Activated B cell treated with CpG ODN at 0.5 μM for 24 hours (primary cell): ENCODE results near the gene OSBPL8. TPM values are rescaled to one million over a fixed set of nuclear protein-coding genes. Genes with fewer than 3 reads are reported as not detected.

Source experiments
- ATAC-seq: fragments of 200-7000 bp; cut with Tn5 transposase; one replicate; pipeline ENCODE4 v1.10.0; 2021; ENCODE audit warnings: low read depth, mild to moderate bottlenecking, moderate library complexity
- CTCF ChIA-PET: fragments of 350-600 bp; sonication (Branson Sonifier 250); formaldehyde crosslinking; loops from one replicate; lab custom pipeline; 2021; ENCODE audit warnings: antibody characterized with exemption; lab: Charles Lee
- POLR2A ChIA-PET: fragments of 350-600 bp; sonication (Branson Sonifier 250); formaldehyde crosslinking; loops from one replicate; lab custom pipeline; 2021; ENCODE audit warnings: antibody characterized with exemption; lab: Charles Lee
- DNase-seq: peaks from one replicate; pipeline ENCODE4 v3.0.0; 2022
- H3K27ac Mint-ChIP-seq: one replicate; pipeline ENCODE4 v1.8.0; 2020; ENCODE audit warnings: mixed read lengths
- H3K27me3 Mint-ChIP-seq: one replicate; pipeline ENCODE4 v1.8.0; 2021; ENCODE audit warnings: mixed read lengths
- H3K36me3 Mint-ChIP-seq: one replicate; pipeline ENCODE4 v1.8.0; 2021; ENCODE audit warnings: low read depth, mixed read lengths
- H3K4me1 Mint-ChIP-seq: one replicate; pipeline ENCODE4 v1.8.0; 2021; ENCODE audit warnings: mixed read lengths
- H3K4me3 Mint-ChIP-seq: one replicate; pipeline ENCODE4 v1.8.0; 2020; ENCODE audit warnings: mild to moderate bottlenecking, mixed read lengths
- H3K9me3 Mint-ChIP-seq: one replicate; pipeline ENCODE4 v1.8.0; 2020; ENCODE audit warnings: mixed read lengths
- intact Hi-C: fragments of 100-400 bp; cut with micrococcal nuclease; formaldehyde crosslinking; loops from one replicate; pipeline ENCODE4 v1.15.1; 2024
- total RNA-seq: library from RNA; stranded (reverse); gene quantifications from 2 replicates; pipeline ENCODE4 v1.2.3, GENCODE V29; 2022
- TF ChIP-seq, protein P1 (sequence below): fragments of 200-600 bp; IDR thresholded peaks from one replicate; pipeline ENCODE4 v1.8.0; 2022; ENCODE audit warnings: antibody characterized with exemption, mild to moderate bottlenecking

The OSBPL8 gene
- total RNA-seq, 1 donor from 2014 or later: 79.6 TPM

DNA sequence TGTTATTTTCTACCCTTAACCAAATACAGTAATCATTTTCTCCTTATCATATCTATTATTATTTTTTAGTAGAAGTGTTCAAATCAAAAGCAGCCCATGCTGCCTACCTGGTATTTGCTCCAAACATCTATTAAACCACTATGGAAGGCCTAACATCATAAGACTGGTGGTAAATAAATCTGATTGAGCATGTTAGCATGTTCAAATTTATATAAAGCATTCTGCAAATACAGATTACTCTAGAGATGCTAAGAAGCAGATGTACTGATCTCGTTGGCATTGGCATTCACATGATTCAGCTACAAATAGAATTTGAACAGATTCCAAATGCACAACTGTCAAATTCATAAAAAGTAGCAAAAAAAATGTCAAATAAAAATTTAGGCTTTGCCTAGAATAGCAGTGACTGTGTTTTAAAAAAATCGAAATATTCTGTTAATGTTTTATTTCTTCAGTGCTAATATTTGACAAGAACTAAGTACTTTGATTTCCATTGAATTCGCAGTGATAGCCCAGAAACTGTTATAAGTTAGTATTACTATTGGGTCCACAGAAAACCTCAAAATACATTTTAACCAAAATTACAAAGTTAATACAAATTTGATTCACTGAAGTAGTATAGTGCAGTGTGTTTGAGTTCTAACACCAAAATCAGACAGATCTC is 9.4 kb upstream of the OSBPL8 start:
- intact Hi-C loops: no loop called here
- H3K4me3 Mint-ChIP-seq: no peak overlapping the region
- POLR2A ChIA-PET: no interaction called here
- no peak overlapping the region for H3K27ac Mint-ChIP-seq
- H3K4me1 Mint-ChIP-seq: peaks cover 6% of the 10 kb centered on the region
- H3K36me3 Mint-ChIP-seq: no peaks in the 10 kb centered on the region
- CTCF ChIA-PET: interaction anchor here (1.4 kb wide), 1 partner anchor 18 kb away, joined by 4 read pairs; no protein-coding TSS in a partner anchor
- DNase-seq (no peak), ATAC-seq (no peak)
- H3K9me3 Mint-ChIP-seq: peaks cover under 1% of the 10 kb centered on the region
- TF ChIP-seq, protein P1, sequence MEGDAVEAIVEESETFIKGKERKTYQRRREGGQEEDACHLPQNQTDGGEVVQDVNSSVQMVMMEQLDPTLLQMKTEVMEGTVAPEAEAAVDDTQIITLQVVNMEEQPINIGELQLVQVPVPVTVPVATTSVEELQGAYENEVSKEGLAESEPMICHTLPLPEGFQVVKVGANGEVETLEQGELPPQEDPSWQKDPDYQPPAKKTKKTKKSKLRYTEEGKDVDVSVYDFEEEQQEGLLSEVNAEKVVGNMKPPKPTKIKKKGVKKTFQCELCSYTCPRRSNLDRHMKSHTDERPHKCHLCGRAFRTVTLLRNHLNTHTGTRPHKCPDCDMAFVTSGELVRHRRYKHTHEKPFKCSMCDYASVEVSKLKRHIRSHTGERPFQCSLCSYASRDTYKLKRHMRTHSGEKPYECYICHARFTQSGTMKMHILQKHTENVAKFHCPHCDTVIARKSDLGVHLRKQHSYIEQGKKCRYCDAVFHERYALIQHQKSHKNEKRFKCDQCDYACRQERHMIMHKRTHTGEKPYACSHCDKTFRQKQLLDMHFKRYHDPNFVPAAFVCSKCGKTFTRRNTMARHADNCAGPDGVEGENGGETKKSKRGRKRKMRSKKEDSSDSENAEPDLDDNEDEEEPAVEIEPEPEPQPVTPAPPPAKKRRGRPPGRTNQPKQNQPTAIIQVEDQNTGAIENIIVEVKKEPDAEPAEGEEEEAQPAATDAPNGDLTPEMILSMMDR: no peak
- no peaks in the 10 kb centered on the region for H3K27me3 Mint-ChIP-seq

DNA sequence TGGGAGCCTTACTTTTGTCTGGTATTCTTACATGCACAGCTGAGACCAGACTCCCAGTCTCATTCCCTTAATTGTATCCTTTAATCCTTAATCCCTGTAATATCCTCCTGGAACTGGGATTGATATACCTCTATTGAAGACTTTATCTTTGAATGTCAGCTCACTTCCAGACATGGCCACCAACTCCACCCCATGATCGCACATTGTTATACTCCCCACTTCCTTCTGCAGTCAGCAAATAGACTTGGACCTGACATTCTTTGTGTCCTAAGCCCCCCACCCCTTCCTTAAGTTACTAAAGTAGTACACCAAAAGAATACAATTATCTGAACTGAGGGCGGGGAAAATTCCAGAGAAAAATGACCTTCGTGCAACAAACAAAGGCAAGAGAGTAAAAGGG is 8.6 kb upstream of the OSBPL8 start:
- Mint-ChIP-seq H3K4me1 (peaks cover 6% of the 10 kb centered on the region), H3K27ac (no peak overlapping the region), H3K27me3 (no peaks in the 10 kb centered on the region), H3K9me3 (no peaks in the 10 kb centered on the region), H3K4me3 (no peak overlapping the region), H3K36me3 (no peaks in the 10 kb centered on the region)
- DNase-seq (no peak), ATAC-seq (no peak)
- intact Hi-C loops: no loop called here
- ChIA-PET POLR2A (no interaction called here), CTCF (no interaction called here)
- TF ChIP-seq, protein P1: no peak

DNA sequence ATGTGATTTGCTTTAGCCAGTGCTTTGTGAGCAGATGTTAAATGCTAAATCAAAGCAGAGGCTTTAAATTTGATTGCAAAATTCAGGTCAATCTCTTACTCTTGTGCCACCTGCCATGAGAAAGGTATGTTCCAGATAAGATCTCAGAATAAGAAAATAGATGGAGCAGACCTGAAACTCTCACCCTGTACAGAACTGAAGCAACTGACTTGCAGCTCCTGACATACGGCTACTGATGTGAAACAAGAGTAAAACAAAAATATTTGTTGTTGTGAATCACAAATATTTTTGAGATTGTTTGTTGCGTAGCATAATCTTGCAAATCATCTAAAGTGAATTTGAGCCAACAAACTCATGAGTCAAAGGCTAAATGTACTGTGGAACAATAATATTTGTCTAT is 3.5 kb upstream of the OSBPL8 start:
- Mint-ChIP-seq H3K4me3 (no peak overlapping the region), H3K9me3 (no peaks in the 10 kb centered on the region), H3K4me1 (peaks cover 13% of the 10 kb centered on the region), H3K27me3 (no peaks in the 10 kb centered on the region), H3K27ac (no peak overlapping the region), H3K36me3 (peaks cover 9% of the 10 kb centered on the region)
- TF ChIP-seq, protein P1: no peak
- DNase-seq: no peak
- intact Hi-C loops: no loop called here
- CTCF ChIA-PET: interaction anchor here (4.1 kb wide), 1 partner anchor 23 kb away, joined by 10 read pairs; no protein-coding TSS in a partner anchor
- ATAC-seq: no peak
- POLR2A ChIA-PET: no interaction called here

DNA sequence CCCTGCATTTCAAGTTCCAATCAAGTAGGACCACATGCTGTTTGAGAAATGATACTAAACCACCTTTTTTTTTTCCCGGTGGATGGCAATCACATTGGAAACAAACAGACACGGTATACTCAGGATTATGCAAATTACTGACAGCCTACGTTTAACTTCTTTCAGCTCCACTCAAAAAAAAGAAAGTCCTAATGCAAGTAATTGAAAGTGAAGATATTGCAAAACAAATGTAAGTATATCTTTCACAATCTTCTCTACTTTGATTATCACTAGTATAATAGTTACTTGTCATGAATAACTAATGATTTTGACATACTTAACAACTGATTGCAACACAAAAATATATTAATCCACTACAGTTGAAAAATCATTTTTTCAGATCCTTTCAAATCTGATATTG is 2.6 kb upstream of the OSBPL8 start:
- intact Hi-C loops: no loop called here
- Mint-ChIP-seq H3K4me3 (no peak overlapping the region), H3K4me1 (peaks cover 20% of the 10 kb centered on the region), H3K9me3 (no peaks in the 10 kb centered on the region), H3K36me3 (peaks cover 9% of the 10 kb centered on the region), H3K27ac (no peak overlapping the region), H3K27me3 (no peaks in the 10 kb centered on the region)
- POLR2A ChIA-PET: interaction anchor here (0.6 kb wide), 1 partner anchor 9 kb away, joined by 6 read pairs; no protein-coding TSS in a partner anchor
- DNase-seq (no peak), ATAC-seq (no peak)
- CTCF ChIA-PET: interaction anchor here (4.1 kb wide), 1 partner anchor 24 kb away, joined by 10 read pairs; no protein-coding TSS in a partner anchor
- TF ChIP-seq, protein P1: no peak

DNA sequence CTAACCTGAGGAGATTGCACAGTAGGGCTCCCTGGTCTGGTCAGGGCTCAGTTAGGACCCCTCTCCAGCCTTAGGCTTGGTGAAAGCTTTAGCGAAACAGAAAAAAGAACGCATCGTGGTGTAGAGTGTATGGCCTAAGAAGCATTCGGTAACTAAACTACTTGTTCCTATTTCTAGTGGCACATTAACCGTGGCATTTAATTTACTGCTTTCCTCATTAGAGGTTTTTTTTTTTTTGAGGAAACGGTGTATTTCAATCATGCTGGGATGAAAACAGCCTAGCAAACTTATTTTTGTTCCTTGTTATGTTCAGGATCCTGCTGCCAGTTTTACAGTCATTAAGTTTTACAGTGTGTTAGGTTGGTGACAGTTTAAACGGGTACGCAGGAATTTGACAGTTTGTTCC is 518 bp upstream of the OSBPL8 start:
- no peaks in the 10 kb centered on the region for H3K27me3 Mint-ChIP-seq
- DNase-seq: no peak
- H3K4me3 Mint-ChIP-seq: peak overlapping the region; percentile 94
- H3K36me3 Mint-ChIP-seq: peaks cover 9% of the 10 kb centered on the region
- H3K4me1 Mint-ChIP-seq: peaks cover 39% of the 10 kb centered on the region
- H3K27ac Mint-ChIP-seq: peak overlapping the region; percentile 95
- ChIA-PET CTCF (interaction anchor here (1.2 kb wide), 2 partner anchors 27 to 105 kb away, joined by 3 to 5 read pairs; no protein-coding TSS in a partner anchor), POLR2A (interaction anchor here (0.7 to 2.6 kb wide), 9 partner anchors 9 to 1076 kb away, joined by 3 to 23 read pairs (median 8); partner anchors contain the start of genes BBS10, NAP1L1 and ZDHHC17)
- peak; percentile 28 for ATAC-seq
- H3K9me3 Mint-ChIP-seq: no peaks in the 10 kb centered on the region
- TF ChIP-seq, protein P1: no peak
- intact Hi-C loops: no loop called here
